ENCODE measurements around the gene PIK3R4. TPM values are rescaled to one million over a fixed set of nuclear protein-coding genes. Genes with fewer than 3 reads are reported as not detected.

PIK3R4 gene
- polyA plus RNA-seq, 1 of the 3 experiments (the other 2 are of a cell fraction) = 27.2 TPM

- Histone ChIP-seq H3K27ac (ENCODE audit: low read depth in 2 of 2, low read length in 1 of 2) (no peak overlapping the region), H3K36me3 (replicated peaks in 1 of 2; ENCODE audit: control insufficient read depth in 1 of 2, insufficient read depth in 2 of 2, low read length in 1 of 2) (peaks cover 50 to 53% of the 10 kb centered on the region in 2 experiments), H3K4me3 (ENCODE audit: low read depth in 2 of 2, low read length in 1 of 2) (no peak overlapping the region), H3K9me2 (no peaks in the 10 kb centered on the region), H2AFZ (ENCODE audit: low read depth) (no peak overlapping the region), H3K27me3 (ENCODE audit: insufficient read depth) (no peaks in the 10 kb centered on the region), H3F3A (replicated peaks; ENCODE audit: insufficient read depth) (no peaks in the 10 kb centered on the region), H3K4me1 (ENCODE audit: control insufficient read depth in 1 of 2, insufficient read depth in 2 of 2, low read depth in 1 of 2, low read length in 1 of 2) (peaks cover 0 to 4% of the 10 kb centered on the region in 2 experiments; a peak in 1 of 4 replicates), H3K79me2 (ENCODE audit: insufficient read depth) (no peaks in the 10 kb centered on the region), H3K4me2 (no peak overlapping the region), H3K9me3 (no peaks in the 10 kb centered on the region), H4K20me1 (ENCODE audit: insufficient read depth) (no peaks in the 10 kb centered on the region), H3K9ac (no peak overlapping the region)
- TF ChIP-seq CTCF (IDR thresholded peaks at IDR 0.05) (no peak), RFX5 (IDR thresholded peaks at IDR 0.05; ENCODE audit: low read length) (no peak), TEAD4 (IDR thresholded peaks at IDR 0.05; ENCODE audit: borderline replicate concordance, insufficient read depth) (no peak), GATA2 (CRISPR knock-in tag; IDR thresholded peaks at IDR 0.05) (no peak), NRF1 (IDR thresholded peaks at IDR 0.05; ENCODE audit: low read depth, low read length) (no peak), MXI1 (IDR thresholded peaks at IDR 0.05; ENCODE audit: low read depth, low read length) (no peak), GABPA (IDR thresholded peaks at IDR 0.05; ENCODE audit: low read depth) (no peak), POLR2AphosphoS5 (IDR thresholded peaks at IDR 0.05; ENCODE audit: low read depth, low read length) (no peak), REST (IDR thresholded peaks at IDR 0.05; ENCODE audit: low read depth, low read length) (no peak), RXRA (IDR thresholded peaks at IDR 0.05; ENCODE audit: borderline replicate concordance, low read depth) (no peak), RCOR1 (IDR thresholded peaks at IDR 0.05; ENCODE audit: low read length) (no peak), PBX3 (IDR thresholded peaks at IDR 0.05) (no peak), SIN3A (IDR thresholded peaks at IDR 0.05; ENCODE audit: borderline replicate concordance, low read depth, low read length) (no peak), RAD21 (IDR thresholded peaks at IDR 0.05; ENCODE audit: low read length) (no peak), NFIC (IDR thresholded peaks at IDR 0.05; ENCODE audit: borderline replicate concordance) (no peak), USF2 (IDR thresholded peaks at IDR 0.05; ENCODE audit: borderline replicate concordance, low read depth, low read length) (no peak)
- 94% methylated on average over 2 of the region's 2 CpGs for WGBS (ENCODE audit: low lambda C conversion rate)
- POLR2A ChIA-PET = no interaction called here
- no peak for DNase-seq
- CTCF ChIA-PET = no interaction called here
These were observed 53.3 kb downstream of the PIK3R4 start for GRCh38 chr3:130693314-130693713.
